ENCODE measurements around the gene SLC27A4. TPM values are rescaled to one million over a fixed set of nuclear protein-coding genes. Genes with fewer than 3 reads are reported as not detected.

SLC27A4 gene
- total and polyA plus RNA-seq, 2 of the 13 experiments (the other 11 are each of a cell fraction or from before 2014, with no cell fraction given) = 10.6 to 18.8 TPM

DNA sequence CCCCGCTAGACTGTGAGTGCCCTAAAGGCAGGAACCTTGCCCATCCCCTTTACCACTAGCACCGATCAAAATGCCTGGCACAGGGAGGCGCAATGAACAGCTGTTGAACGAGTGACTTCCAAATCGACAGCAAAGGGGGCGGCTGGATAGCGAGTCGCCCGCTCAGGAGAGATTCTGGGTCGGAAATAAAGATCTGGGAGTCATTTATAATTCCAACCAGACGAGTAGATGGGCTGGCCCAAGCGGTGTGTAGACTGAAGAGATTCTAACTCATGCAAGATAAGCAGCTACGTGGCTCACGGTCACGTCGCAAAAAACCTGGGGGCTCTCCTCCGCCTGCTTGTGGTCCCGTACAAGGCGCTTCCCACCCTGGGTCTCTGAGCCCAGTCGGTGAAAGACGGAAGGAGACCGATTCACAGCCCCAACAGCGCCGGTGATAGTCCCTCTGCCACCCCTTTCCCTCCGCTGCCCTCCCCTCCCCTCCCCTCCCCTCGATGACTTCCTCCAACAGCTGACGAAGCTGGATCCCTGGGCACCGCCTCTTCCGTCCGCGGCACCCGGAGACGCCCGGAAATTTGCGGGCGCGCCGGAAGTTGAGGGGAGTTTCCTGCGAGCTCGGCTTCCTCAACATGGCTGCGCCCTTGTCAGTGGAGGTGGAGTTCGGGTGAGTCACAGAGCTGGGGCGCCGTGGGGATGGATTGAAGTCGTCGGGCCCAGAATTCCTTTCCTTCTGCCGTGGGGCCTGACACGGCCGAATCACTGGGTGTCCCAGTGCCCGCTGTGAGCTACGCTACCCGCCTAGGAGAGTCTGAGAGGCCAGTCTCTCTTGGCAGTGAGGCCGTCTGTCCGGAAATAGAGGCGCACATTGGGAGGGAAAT lies 30.7 kb downstream of the SLC27A4 start, which contains the start of gene URM1 (continued):
- TF ChIP-seq MED8 (CRISPR knock-in tag; IDR thresholded peaks at IDR 0.05; ENCODE audit: insufficient replicate concordance) (no peak), CREM (IDR thresholded peaks at IDR 0.05) (peak; percentile 72), CREM (CRISPR knock-in tag; IDR thresholded peaks at IDR 0.05) (no peak), KDM5A (IDR thresholded peaks at IDR 0.05; ENCODE audit: borderline replicate concordance, low read length) (peak; percentile 95), HDAC6 (IDR thresholded peaks at IDR 0.05; ENCODE audit: low read depth, low read length) (no peak), ZNF850 (CRISPR knock-in tag; conservative IDR thresholded peaks at IDR 0.05) (no peak), RARG (CRISPR knock-in tag; IDR thresholded peaks at IDR 0.05; ENCODE audit: low read depth) (no peak), ZBTB7A (CRISPR knock-in tag; IDR thresholded peaks at IDR 0.05) (no peak), ZBTB38 (CRISPR knock-in tag; IDR thresholded peaks at IDR 0.05) (no peak), ZNF225 (CRISPR knock-in tag; IDR thresholded peaks at IDR 0.05) (0 out of 2 replicates have a peak, but pooled peaks have one; percentile 56), RBM39 (IDR thresholded peaks at IDR 0.05; ENCODE audit: low read depth, low read length, poor library complexity, severe bottlenecking) (no peak), EHMT2 (IDR thresholded peaks at IDR 0.05; ENCODE audit: borderline replicate concordance, low read depth, low read length) (no peak), ZFX (CRISPR knock-in tag; IDR thresholded peaks at IDR 0.05; ENCODE audit: low read depth) (peak; percentile 75; the same call in 1 of the 2 replicates), ZNF367 (CRISPR knock-in tag; IDR thresholded peaks at IDR 0.05; ENCODE audit: borderline replicate concordance) (no peak), ZNF672 (CRISPR knock-in tag; IDR thresholded peaks at IDR 0.05) (no peak), SIN3B (IDR thresholded peaks at IDR 0.05; ENCODE audit: low read length) (peak; percentile 83), ZNF609 (CRISPR knock-in tag; IDR thresholded peaks at IDR 0.05; ENCODE audit: borderline replicate concordance) (no peak), WIZ (CRISPR knock-in tag; IDR thresholded peaks at IDR 0.05) (no peak), MEIS2 (CRISPR knock-in tag; IDR thresholded peaks at IDR 0.05) (no peak)
- TF ChIP-seq, protein P1, sequence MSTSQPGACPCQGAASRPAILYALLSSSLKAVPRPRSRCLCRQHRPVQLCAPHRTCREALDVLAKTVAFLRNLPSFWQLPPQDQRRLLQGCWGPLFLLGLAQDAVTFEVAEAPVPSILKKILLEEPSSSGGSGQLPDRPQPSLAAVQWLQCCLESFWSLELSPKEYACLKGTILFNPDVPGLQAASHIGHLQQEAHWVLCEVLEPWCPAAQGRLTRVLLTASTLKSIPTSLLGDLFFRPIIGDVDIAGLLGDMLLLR (CRISPR knock-in tag; IDR thresholded peaks at IDR 0.05) = 0 out of 2 replicates have a peak, but pooled peaks have one; percentile 26
- TF ChIP-seq, protein P2, sequence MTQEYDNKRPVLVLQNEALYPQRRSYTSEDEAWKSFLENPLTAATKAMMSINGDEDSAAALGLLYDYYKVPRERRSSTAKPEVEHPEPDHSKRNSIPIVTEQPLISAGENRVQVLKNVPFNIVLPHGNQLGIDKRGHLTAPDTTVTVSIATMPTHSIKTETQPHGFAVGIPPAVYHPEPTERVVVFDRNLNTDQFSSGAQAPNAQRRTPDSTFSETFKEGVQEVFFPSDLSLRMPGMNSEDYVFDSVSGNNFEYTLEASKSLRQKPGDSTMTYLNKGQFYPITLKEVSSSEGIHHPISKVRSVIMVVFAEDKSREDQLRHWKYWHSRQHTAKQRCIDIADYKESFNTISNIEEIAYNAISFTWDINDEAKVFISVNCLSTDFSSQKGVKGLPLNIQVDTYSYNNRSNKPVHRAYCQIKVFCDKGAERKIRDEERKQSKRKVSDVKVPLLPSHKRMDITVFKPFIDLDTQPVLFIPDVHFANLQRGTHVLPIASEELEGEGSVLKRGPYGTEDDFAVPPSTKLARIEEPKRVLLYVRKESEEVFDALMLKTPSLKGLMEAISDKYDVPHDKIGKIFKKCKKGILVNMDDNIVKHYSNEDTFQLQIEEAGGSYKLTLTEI (CRISPR knock-in tag; conservative IDR thresholded peaks at IDR 0.05) = no peak
